HG02981 (cell line): ENCODE results near the gene NKAIN2.
"Not testable (repeated sequence)": the region's sequence is repeated elsewhere in the genome, so short reads cannot be mapped to it uniquely, and the experiment has no call there.

Experiments used
- ATAC-seq: cut with Tn5 transposase; IDR thresholded peaks from one replicate; pipeline ENCODE4 v1.9.1; 2021; ENCODE audit warnings: mild to moderate bottlenecking, moderate library complexity; ENCODE audit not compliant: unreplicated experiment

Gene NKAIN2

GRCh38 chr6:124546601-124547000, 742.9 kb downstream of the NKAIN2 start:
- ATAC-seq, result no peak

GRCh38 chr6:124551711-124552233, 748.1 kb downstream of the NKAIN2 start:
- ATAC-seq, result no peak

- no peak for ATAC-seq
Measured at GRCh38 chr6:124557873-124558272, 754.2 kb downstream of the NKAIN2 start.

- ATAC-seq, result not testable (repeated sequence)
Measured at GRCh38 chr6:124560078-124560477, 756.4 kb downstream of the NKAIN2 start.

- no peak for ATAC-seq
Measured at GRCh38 chr6:124560873-124561567, 757.4 kb downstream of the NKAIN2 start.

GRCh38 chr6:124561635-124562130, 758.0 kb downstream of the NKAIN2 start:
- ATAC-seq, result no peak

GRCh38 chr6:124564125-124564524, 760.5 kb downstream of the NKAIN2 start:
- ATAC-seq, result not testable (repeated sequence)

- ATAC-seq, result no peak
Measured at GRCh38 chr6:124567401-124567800, 763.7 kb downstream of the NKAIN2 start.

GRCh38 chr6:124573953-124574352, 770.3 kb downstream of the NKAIN2 start:
- ATAC-seq, result no peak

- no peak for ATAC-seq
Measured at GRCh38 chr6:124577734-124578281, 774.1 kb downstream of the NKAIN2 start.

GRCh38 chr6:124590001-124590400, 786.3 kb downstream of the NKAIN2 start:
- no peak for ATAC-seq

GRCh38 chr6:124599656-124600055, 796.0 kb downstream of the NKAIN2 start:
- ATAC-seq, result no peak

GRCh38 chr6:124604719-124605118, 801.1 kb downstream of the NKAIN2 start:
- no peak for ATAC-seq

GRCh38 chr6:124607119-124607627, 803.5 kb downstream of the NKAIN2 start:
- no peak for ATAC-seq

- ATAC-seq, result no peak
Measured at GRCh38 chr6:124613031-124613430, 809.4 kb downstream of the NKAIN2 start.

- ATAC-seq, result no peak
Measured at GRCh38 chr6:124622351-124622750, 818.7 kb downstream of the NKAIN2 start.

- ATAC-seq, result no peak
Measured at GRCh38 chr6:124633655-124634054, 830.0 kb downstream of the NKAIN2 start.

GRCh38 chr6:124640432-124640831, 836.8 kb downstream of the NKAIN2 start:
- ATAC-seq, result no peak

GRCh38 chr6:124655866-124656265, 852.2 kb downstream of the NKAIN2 start:
- no peak for ATAC-seq

- no peak for ATAC-seq
Measured at GRCh38 chr6:124658053-124658452, 854.4 kb downstream of the NKAIN2 start.

GRCh38 chr6:124659427-124659826, 855.8 kb downstream of the NKAIN2 start:
- no peak for ATAC-seq

- no peak for ATAC-seq
Measured at GRCh38 chr6:124660185-124660584, 856.5 kb downstream of the NKAIN2 start.
